Endodermal cell (in vitro differentiated cells): ENCODE data around the gene TPGS2. TPM values are rescaled to one million over a fixed set of nuclear protein-coding genes. Genes with fewer than 3 reads are reported as not detected.

Experiments
- DNase-seq: peaks from one replicate; pipeline ENCODE4 v3.0.0-alpha.2; 2017
- H3K27ac ChIP-seq: 2 replicates; pipeline ENCODE4 v1.5.1; 2013; ENCODE audit warnings: mild to moderate bottlenecking, low read depth, low read length, moderate library complexity
- H3K27me3 ChIP-seq: 2 replicates; pipeline ENCODE4 v1.6.1; 2013; ENCODE audit warnings: mild to moderate bottlenecking, low read length, moderate library complexity; ENCODE audit not compliant: insufficient read depth, control insufficient read depth, poor library complexity, severe bottlenecking
- H3K36me3 ChIP-seq: 2 replicates; pipeline ENCODE4 v1.7.0; 2013; ENCODE audit warnings: mild to moderate bottlenecking, low read length, moderate library complexity; ENCODE audit not compliant: control insufficient read depth, insufficient read depth
- H3K4me1 ChIP-seq: one replicate; pipeline ENCODE4 v1.7.0; 2013; ENCODE audit warnings: low read length; ENCODE audit not compliant: control insufficient read depth, insufficient read depth
- H3K4me3 ChIP-seq: 2 replicates; pipeline ENCODE4 v1.5.1; 2013; ENCODE audit warnings: mild to moderate bottlenecking, low read length, moderate library complexity
- H3K9ac ChIP-seq: 2 replicates; pipeline ENCODE4 v1.6.1; 2013; ENCODE audit warnings: mild to moderate bottlenecking, low read length, moderate library complexity; ENCODE audit not compliant: poor library complexity, severe bottlenecking; ENCODE audit errors: extremely low read depth
- H3K9me3 ChIP-seq: 2 replicates; pipeline ENCODE4 v1.6.1; 2013; ENCODE audit warnings: mild to moderate bottlenecking, low read length, moderate library complexity; ENCODE audit not compliant: control insufficient read depth
- H3K27ac Mint-ChIP-seq: 2 replicates; pipeline ENCODE4 v1.8.0; 2020; ENCODE audit warnings: mixed read lengths
- H3K27me3 Mint-ChIP-seq: 2 replicates; pipeline ENCODE4 v1.8.0; 2021; ENCODE audit warnings: mild to moderate bottlenecking, mixed read lengths; ENCODE audit not compliant: insufficient read depth
- H3K36me3 Mint-ChIP-seq: 2 replicates; pipeline ENCODE4 v1.8.0; 2020; ENCODE audit warnings: low read depth, mixed read lengths
- H3K4me1 Mint-ChIP-seq: 2 replicates; pipeline ENCODE4 v1.8.0; 2020; ENCODE audit warnings: mixed read lengths
- H3K4me3 Mint-ChIP-seq: 2 replicates; pipeline ENCODE4 v1.8.0; 2020; ENCODE audit warnings: mild to moderate bottlenecking, moderate library complexity, mixed read lengths
- H3K9me3 Mint-ChIP-seq: 2 replicates; pipeline ENCODE4 v1.8.0; 2020; ENCODE audit warnings: mild to moderate bottlenecking, mixed read lengths
- WGBS, 2 experiments: methylation state at CpG; one replicate each; pipeline versions ENCODE4 v1.1.5 to v1.1.7; 2013; ENCODE audit warnings: missing lambda C conversion rate in 2 of 2, mixed read lengths in 1 of 2; ENCODE audit not compliant: insufficient coverage in 1 of 2, insufficient read length in 1 of 2; 5-methylcytosine and 5-hydroxymethylcytosine counted together
- total RNA-seq, 2 donors: library from RNA; stranded (reverse); fragmentation: NEBNext Ultra II Directional in 1 of 2; extraction: Animal tissue kit (Norgen Biotek cat#: 25700) in 1 of 2; gene quantifications; 2 replicates in 1 of 2; 3 replicates in 1 of 2; pipeline ENCODE4 v1.2.1, GENCODE V29; 2021
- TF ChIP-seq, protein P1 (sequence below): fragments of 200-600 bp; sonication (generic); conservative IDR thresholded peaks from 2 replicates; pipeline ENCODE4 v1.5.0; 2021; ENCODE audit warnings: antibody characterized with exemption, mild to moderate bottlenecking

TPGS2 gene
- total RNA-seq, 2 donors from 2014 or later, result 117 to 128 TPM

DNA sequence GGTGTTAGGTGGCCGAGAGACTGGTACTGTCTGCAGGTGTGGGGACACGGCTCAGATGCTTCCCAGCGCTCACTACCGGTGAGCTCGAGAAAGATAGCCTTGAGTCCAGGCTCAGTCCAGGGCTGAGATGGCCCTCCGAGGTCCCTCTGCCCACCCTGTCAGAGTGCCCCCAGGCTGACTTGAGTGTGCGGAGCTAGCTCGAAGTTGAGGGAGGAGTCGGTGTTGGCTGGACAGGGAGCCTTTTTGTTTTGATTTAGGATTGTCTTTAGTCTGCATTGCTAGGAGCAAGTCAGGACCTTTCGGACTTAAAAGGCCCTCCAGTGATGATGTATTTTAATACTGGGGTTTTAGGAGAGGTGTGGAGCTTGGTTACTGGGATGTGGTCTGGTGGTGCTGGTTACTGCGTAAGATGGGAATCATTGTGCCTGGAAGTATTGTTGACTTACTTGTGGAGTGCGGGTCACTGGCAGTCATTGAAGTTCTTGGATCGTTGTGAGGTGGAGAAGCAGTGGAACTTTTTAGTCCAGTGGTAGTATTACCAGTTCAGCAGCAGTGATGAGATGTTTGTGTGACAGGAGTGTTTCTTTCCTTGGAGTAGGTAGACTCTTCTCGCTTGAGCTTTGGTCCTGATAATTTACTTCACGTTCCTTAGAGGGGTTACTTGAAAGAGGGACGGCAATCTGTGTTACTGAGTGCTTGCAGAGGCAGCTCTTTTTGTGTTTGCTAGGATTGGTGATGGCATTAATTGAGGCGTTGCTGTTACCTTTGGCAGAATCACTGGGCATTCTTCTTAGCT is 758 bp upstream of the TPGS2 start:
- H3K4me1 Mint-ChIP-seq, result peaks cover 17% of the 10 kb centered on the region
- WGBS, 2 experiments, result 46 to 92% methylated on average over 3 to 17 of the region's 17 CpGs
- peak overlapping the region; percentile 100 for H3K4me3 ChIP-seq
- H3K4me3 Mint-ChIP-seq, result peak overlapping the region; percentile 96
- peaks cover 2% of the 10 kb centered on the region for H3K27me3 Mint-ChIP-seq
- no peaks in the 10 kb centered on the region for H3K9me3 ChIP-seq
- H3K4me1 ChIP-seq, result no peaks in the 10 kb centered on the region
- peaks cover 8% of the 10 kb centered on the region for H3K36me3 ChIP-seq
- H3K27ac ChIP-seq, result no peak overlapping the region
- TF ChIP-seq, protein P1, sequence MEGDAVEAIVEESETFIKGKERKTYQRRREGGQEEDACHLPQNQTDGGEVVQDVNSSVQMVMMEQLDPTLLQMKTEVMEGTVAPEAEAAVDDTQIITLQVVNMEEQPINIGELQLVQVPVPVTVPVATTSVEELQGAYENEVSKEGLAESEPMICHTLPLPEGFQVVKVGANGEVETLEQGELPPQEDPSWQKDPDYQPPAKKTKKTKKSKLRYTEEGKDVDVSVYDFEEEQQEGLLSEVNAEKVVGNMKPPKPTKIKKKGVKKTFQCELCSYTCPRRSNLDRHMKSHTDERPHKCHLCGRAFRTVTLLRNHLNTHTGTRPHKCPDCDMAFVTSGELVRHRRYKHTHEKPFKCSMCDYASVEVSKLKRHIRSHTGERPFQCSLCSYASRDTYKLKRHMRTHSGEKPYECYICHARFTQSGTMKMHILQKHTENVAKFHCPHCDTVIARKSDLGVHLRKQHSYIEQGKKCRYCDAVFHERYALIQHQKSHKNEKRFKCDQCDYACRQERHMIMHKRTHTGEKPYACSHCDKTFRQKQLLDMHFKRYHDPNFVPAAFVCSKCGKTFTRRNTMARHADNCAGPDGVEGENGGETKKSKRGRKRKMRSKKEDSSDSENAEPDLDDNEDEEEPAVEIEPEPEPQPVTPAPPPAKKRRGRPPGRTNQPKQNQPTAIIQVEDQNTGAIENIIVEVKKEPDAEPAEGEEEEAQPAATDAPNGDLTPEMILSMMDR, result peak; percentile 18
- H3K36me3 Mint-ChIP-seq, result peaks cover 6% of the 10 kb centered on the region
- H3K9me3 Mint-ChIP-seq, result no peaks in the 10 kb centered on the region
- H3K27me3 ChIP-seq, result no peaks in the 10 kb centered on the region
- no peak for DNase-seq
- peak overlapping the region; percentile 72 for H3K9ac ChIP-seq
- H3K27ac Mint-ChIP-seq, result peak overlapping the region; percentile 1

DNA sequence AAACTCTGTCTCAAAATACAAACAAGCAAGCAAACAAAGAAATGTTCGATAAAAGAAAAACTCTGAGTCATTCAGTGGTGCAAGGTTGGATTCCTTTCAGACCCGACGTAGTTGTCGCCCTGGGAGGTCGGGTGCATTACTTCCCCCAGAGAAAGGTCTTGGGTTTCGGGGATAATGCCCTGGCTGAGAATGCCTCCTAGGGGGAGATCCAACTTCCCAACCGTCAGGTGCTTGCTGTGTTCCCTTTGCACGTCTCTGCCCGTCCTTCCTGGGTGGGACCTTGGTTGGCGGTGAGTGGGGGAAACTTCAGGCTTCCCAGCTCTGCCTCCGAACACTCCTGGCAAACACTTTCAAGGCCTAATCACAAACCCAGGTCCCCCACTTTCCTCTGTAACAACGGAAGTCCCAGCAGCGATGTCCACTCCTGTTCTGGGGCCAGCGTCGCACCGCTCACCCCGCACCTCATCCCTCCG is 609 bp downstream of the TPGS2 start:
- no peaks in the 10 kb centered on the region for H3K9me3 ChIP-seq
- peaks cover 19% of the 10 kb centered on the region for H3K36me3 ChIP-seq
- no peaks in the 10 kb centered on the region for H3K4me1 ChIP-seq
- peak; percentile 78 for DNase-seq
- H3K9ac ChIP-seq, result peak overlapping the region; percentile 72
- TF ChIP-seq, protein P1, result no peak
- H3K27me3 ChIP-seq, result no peaks in the 10 kb centered on the region
- H3K27me3 Mint-ChIP-seq, result peaks cover 2% of the 10 kb centered on the region
- H3K4me1 Mint-ChIP-seq, result peaks cover 17% of the 10 kb centered on the region
- peak overlapping the region; percentile 96 for H3K27ac Mint-ChIP-seq
- no peaks in the 10 kb centered on the region for H3K9me3 Mint-ChIP-seq
- WGBS, 2 experiments, result 1 to 6% methylated on average over 4 to 18 of the region's 18 CpGs
- H3K4me3 Mint-ChIP-seq, result peak overlapping the region; percentile 96
- H3K27ac ChIP-seq, result peak overlapping the region; percentile 30
- H3K36me3 Mint-ChIP-seq, result peaks cover 17% of the 10 kb centered on the region
- H3K4me3 ChIP-seq, result peak overlapping the region; percentile 100

DNA sequence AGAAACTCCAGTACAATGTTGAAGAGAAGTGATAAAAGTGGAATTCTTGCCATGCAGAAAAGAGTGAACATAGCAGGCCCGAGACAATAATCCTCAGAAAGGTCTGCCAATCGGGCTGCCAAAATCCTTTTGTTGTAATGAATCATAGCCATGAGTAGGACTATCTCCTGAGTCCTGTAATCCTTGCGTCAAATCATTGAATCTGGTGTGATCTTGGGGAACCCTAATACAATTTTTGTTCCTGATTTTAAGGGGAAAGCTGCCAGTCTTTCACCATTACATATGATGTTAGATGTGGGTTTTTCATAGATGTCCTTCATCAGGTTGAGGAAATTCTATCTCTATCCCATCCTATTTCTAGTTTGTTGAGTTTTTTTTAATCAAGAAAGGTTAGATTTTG is 2.2 kb downstream of the TPGS2 start:
- TF ChIP-seq, protein P1, result no peak
- H3K36me3 ChIP-seq, result peaks cover 25% of the 10 kb centered on the region
- Mint-ChIP-seq H3K36me3 (peaks cover 22% of the 10 kb centered on the region), H3K27ac (no peak overlapping the region), H3K9me3 (no peaks in the 10 kb centered on the region), H3K4me1 (peaks cover 22% of the 10 kb centered on the region), H3K27me3 (peaks cover 2% of the 10 kb centered on the region), H3K4me3 (no peak overlapping the region)
- no peaks in the 10 kb centered on the region for H3K27me3 ChIP-seq
- H3K9ac ChIP-seq, result no peak overlapping the region
- no peaks in the 10 kb centered on the region for H3K9me3 ChIP-seq
- no peak overlapping the region for H3K4me3 ChIP-seq
- 94 to 98% methylated on average over 3 of the region's 3 CpGs for WGBS, 2 experiments
- no peak overlapping the region for H3K27ac ChIP-seq
- no peaks in the 10 kb centered on the region for H3K4me1 ChIP-seq
- no peak for DNase-seq
